ENCODE data around the gene TTC29. TPM values are rescaled to one million over a fixed set of nuclear protein-coding genes. Genes with fewer than 3 reads are reported as not detected.
"Not testable (repeated sequence)": the region's sequence is repeated elsewhere in the genome, so short reads cannot be mapped to it uniquely, and the experiment has no call there.

The TTC29 gene
- total RNA-seq, 1 donor from 2014 or later: not detected

DNA sequence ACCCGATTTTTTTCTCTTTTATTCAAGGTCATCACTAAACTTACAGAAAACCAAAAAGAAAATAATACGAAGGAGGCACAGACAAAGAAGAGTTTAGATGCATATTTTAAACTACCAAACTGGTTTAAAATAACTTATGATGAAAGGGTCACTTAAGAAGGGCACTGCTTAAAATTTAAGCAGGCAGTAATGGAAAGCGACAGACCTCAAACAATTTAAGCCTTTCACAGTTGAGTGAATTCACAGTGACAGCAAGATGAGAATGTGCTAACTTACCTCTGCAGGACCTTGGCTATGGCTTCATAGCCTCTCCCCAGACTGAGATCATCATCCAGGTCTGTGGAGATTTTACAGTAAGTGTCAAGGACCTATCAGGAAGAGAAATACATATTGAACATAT lies 112.1 kb downstream of the TTC29 start:
- TF ChIP-seq, protein P1, sequence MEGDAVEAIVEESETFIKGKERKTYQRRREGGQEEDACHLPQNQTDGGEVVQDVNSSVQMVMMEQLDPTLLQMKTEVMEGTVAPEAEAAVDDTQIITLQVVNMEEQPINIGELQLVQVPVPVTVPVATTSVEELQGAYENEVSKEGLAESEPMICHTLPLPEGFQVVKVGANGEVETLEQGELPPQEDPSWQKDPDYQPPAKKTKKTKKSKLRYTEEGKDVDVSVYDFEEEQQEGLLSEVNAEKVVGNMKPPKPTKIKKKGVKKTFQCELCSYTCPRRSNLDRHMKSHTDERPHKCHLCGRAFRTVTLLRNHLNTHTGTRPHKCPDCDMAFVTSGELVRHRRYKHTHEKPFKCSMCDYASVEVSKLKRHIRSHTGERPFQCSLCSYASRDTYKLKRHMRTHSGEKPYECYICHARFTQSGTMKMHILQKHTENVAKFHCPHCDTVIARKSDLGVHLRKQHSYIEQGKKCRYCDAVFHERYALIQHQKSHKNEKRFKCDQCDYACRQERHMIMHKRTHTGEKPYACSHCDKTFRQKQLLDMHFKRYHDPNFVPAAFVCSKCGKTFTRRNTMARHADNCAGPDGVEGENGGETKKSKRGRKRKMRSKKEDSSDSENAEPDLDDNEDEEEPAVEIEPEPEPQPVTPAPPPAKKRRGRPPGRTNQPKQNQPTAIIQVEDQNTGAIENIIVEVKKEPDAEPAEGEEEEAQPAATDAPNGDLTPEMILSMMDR (IDR thresholded peaks at IDR 0.05; ENCODE audit: insufficient read depth, low read depth, low read length): no peak
- TF ChIP-seq EZH2 (IDR thresholded peaks at IDR 0.05; ENCODE audit: insufficient read depth, low read length): no peak
- Histone ChIP-seq H3K79me2 (ENCODE audit: insufficient read depth, low read length) (no peaks in the 10 kb centered on the region), H3K4me3 (ENCODE audit: insufficient read depth, low read depth, low read length) (no peak overlapping the region), H3K9me3 (ENCODE audit: insufficient read depth, low read depth, low read length) (no peaks in the 10 kb centered on the region), H2AFZ (ENCODE audit: low read depth, low read length) (no peak overlapping the region), H3K9ac (ENCODE audit: low read length) (no peak overlapping the region), H3K36me3 (ENCODE audit: insufficient read depth, low read length) (no peaks in the 10 kb centered on the region), H3K27me3 (ENCODE audit: insufficient read depth, low read length) (no peaks in the 10 kb centered on the region), H4K20me1 (ENCODE audit: insufficient read depth, low read length) (no peaks in the 10 kb centered on the region), H3K4me1 (ENCODE audit: insufficient read depth, low read length) (no peaks in the 10 kb centered on the region), H3K27ac (ENCODE audit: low read depth, low read length) (no peak overlapping the region), H3K4me2 (ENCODE audit: low read length) (no peak overlapping the region)
- Mint-ChIP-seq H3K27ac (ENCODE audit: unreplicated experiment) (no peak overlapping the region), H3K36me3 (ENCODE audit: low read depth, unreplicated experiment) (no peaks in the 10 kb centered on the region), H3K27me3 (ENCODE audit: low read depth, unreplicated experiment) (no peaks in the 10 kb centered on the region), H3K4me1 (ENCODE audit: low read depth, unreplicated experiment) (no peaks in the 10 kb centered on the region), H3K9me3 (ENCODE audit: unreplicated experiment) (no peaks in the 10 kb centered on the region), H3K4me3 (ENCODE audit: unreplicated experiment) (no peak overlapping the region)
- DNase-seq (ENCODE audit: low read depth): no peak
- no peak for FAIRE-seq

DNA sequence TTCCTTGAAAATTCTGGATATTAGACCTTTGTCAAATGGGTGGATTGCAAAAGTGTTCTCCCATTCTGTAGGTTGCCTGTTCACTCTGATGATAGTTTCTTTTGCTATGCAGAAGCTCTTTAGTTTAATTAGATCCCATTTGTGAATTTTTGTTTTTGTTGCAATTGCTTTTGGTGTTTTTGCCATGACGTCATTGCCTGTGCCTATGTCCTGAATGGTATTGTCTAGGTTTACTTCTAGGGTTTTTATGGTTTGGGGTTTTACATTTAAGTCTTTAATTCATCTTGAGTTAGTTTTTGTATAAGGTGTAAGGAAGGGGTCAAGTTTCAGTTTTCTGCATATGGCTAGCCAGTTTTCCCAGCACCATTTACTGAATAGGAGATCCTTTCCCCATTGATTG lies 122.7 kb downstream of the TTC29 start:
- not testable (repeated sequence) for H3K4me3 ChIP-seq (ENCODE audit: insufficient read depth, low read depth, low read length); H3K27ac ChIP-seq (ENCODE audit: low read depth, low read length); H3K36me3 ChIP-seq (ENCODE audit: insufficient read depth, low read length); H3K9ac ChIP-seq (ENCODE audit: low read length); FAIRE-seq; H3K9me3 Mint-ChIP-seq (ENCODE audit: unreplicated experiment); H3K27ac Mint-ChIP-seq (ENCODE audit: unreplicated experiment); H3K4me1 ChIP-seq (ENCODE audit: insufficient read depth, low read length); DNase-seq (ENCODE audit: low read depth); H3K4me1 Mint-ChIP-seq (ENCODE audit: low read depth, unreplicated experiment); H4K20me1 ChIP-seq (ENCODE audit: insufficient read depth, low read length); H3K79me2 ChIP-seq (ENCODE audit: insufficient read depth, low read length); H3K27me3 ChIP-seq (ENCODE audit: insufficient read depth, low read length); H3K4me2 ChIP-seq (ENCODE audit: low read length); H3K36me3 Mint-ChIP-seq (ENCODE audit: low read depth, unreplicated experiment); H2AFZ ChIP-seq (ENCODE audit: low read depth, low read length); H3K9me3 ChIP-seq (ENCODE audit: insufficient read depth, low read depth, low read length); H3K27me3 Mint-ChIP-seq (ENCODE audit: low read depth, unreplicated experiment); H3K4me3 Mint-ChIP-seq (ENCODE audit: unreplicated experiment)

DNA sequence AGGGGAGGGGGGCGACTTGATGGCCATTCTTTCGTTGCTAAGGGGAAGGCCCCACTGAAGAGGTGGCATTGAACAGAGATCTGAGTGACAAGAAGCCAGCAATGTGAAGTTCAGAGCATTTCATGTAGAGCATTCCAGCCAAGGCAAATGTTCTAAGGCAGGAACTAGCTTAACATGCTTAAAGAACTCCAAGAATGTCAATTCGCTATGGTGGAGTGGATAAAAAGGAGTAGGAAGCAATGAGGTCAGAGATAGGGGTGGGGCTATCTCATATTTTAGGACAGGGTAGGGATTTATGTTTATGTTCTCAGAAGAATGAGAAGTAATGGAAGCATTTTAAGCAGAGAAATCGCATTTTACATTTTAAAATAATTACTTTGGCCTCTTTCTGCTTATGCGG lies 130.9 kb downstream of the TTC29 start:
- Histone ChIP-seq H3K79me2 (ENCODE audit: insufficient read depth, low read length) (no peaks in the 10 kb centered on the region), H3K9me3 (ENCODE audit: insufficient read depth, low read depth, low read length) (no peaks in the 10 kb centered on the region), H3K9ac (ENCODE audit: low read length) (no peak overlapping the region), H3K27ac (ENCODE audit: low read depth, low read length) (no peak overlapping the region), H3K27me3 (ENCODE audit: insufficient read depth, low read length) (no peaks in the 10 kb centered on the region), H4K20me1 (ENCODE audit: insufficient read depth, low read length) (no peaks in the 10 kb centered on the region), H3K4me1 (ENCODE audit: insufficient read depth, low read length) (no peaks in the 10 kb centered on the region), H3K4me2 (ENCODE audit: low read length) (no peak overlapping the region), H3K4me3 (ENCODE audit: insufficient read depth, low read depth, low read length) (no peak overlapping the region), H2AFZ (ENCODE audit: low read depth, low read length) (no peak overlapping the region), H3K36me3 (ENCODE audit: insufficient read depth, low read length) (no peaks in the 10 kb centered on the region)
- H3K9me3 Mint-ChIP-seq (ENCODE audit: unreplicated experiment): no peaks in the 10 kb centered on the region
- no peaks in the 10 kb centered on the region for H3K36me3 Mint-ChIP-seq (ENCODE audit: low read depth, unreplicated experiment)
- FAIRE-seq (no peak), DNase-seq (ENCODE audit: low read depth) (no peak)
- H3K4me1 Mint-ChIP-seq (ENCODE audit: low read depth, unreplicated experiment): no peaks in the 10 kb centered on the region
- H3K27me3 Mint-ChIP-seq (ENCODE audit: low read depth, unreplicated experiment): no peaks in the 10 kb centered on the region
- H3K4me3 Mint-ChIP-seq (ENCODE audit: unreplicated experiment): no peak overlapping the region
- H3K27ac Mint-ChIP-seq (ENCODE audit: unreplicated experiment): no peak overlapping the region
- TF ChIP-seq EZH2 (IDR thresholded peaks at IDR 0.05; ENCODE audit: insufficient read depth, low read length): no peak
- TF ChIP-seq, protein P1 (IDR thresholded peaks at IDR 0.05; ENCODE audit: insufficient read depth, low read depth, low read length): no peak
